ENCODE measurements around the gene PRSS8.
"Not testable (repeated sequence)": the region's sequence is repeated elsewhere in the genome, so short reads cannot be mapped to it uniquely, and the experiment has no call there.

Gene PRSS8

DNA sequence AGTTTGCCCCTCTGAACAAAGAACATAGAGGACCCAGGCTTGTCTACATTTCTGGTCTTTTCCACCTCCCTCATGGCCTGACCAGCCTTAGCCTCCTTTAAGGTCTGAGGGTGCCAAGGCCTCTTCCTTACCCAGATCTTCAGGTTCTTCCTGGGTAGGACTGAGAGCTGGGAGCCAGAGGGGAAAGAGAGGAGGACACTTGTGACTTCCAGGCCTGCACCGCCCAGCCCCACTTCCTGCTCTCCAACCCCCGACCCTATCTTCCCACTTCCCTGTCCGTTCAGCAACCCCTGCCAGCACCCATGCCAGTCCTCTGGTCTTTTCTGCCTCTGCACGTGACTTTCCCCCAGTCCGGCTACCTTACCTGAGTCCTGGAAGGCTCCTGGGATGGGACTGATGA, 13.8 kb upstream of the PRSS8 start:
- H3K4me3 ChIP-seq (ENCODE audit: low read length): no peak overlapping the region
- no peak for TF ChIP-seq CTCF (conservative IDR thresholded peaks at IDR 0.05; ENCODE audit: low read depth, low read length)
- no peak for DNase-seq (ENCODE audit: low read depth)

GRCh38 chr16:31148896-31149295, 13.4 kb upstream of the PRSS8 start:
- DNase-seq (ENCODE audit: low read depth): no peak
- no peak for TF ChIP-seq CTCF (conservative IDR thresholded peaks at IDR 0.05; ENCODE audit: low read depth, low read length)
- no peak overlapping the region for H3K4me3 ChIP-seq (ENCODE audit: low read length)

GRCh38 chr16:31148281-31148728, 12.8 kb upstream of the PRSS8 start:
- H3K4me3 ChIP-seq (ENCODE audit: low read length): no peak overlapping the region
- TF ChIP-seq CTCF (conservative IDR thresholded peaks at IDR 0.05; ENCODE audit: low read depth, low read length): no peak
- no peak for DNase-seq (ENCODE audit: low read depth)

- no peak for TF ChIP-seq CTCF (conservative IDR thresholded peaks at IDR 0.05; ENCODE audit: low read depth, low read length)
- DNase-seq (ENCODE audit: low read depth): no peak
- no peak overlapping the region for H3K4me3 ChIP-seq (ENCODE audit: low read length)
Measured at GRCh38 chr16:31147574-31147973, 12.0 kb upstream of the PRSS8 start.

DNA sequence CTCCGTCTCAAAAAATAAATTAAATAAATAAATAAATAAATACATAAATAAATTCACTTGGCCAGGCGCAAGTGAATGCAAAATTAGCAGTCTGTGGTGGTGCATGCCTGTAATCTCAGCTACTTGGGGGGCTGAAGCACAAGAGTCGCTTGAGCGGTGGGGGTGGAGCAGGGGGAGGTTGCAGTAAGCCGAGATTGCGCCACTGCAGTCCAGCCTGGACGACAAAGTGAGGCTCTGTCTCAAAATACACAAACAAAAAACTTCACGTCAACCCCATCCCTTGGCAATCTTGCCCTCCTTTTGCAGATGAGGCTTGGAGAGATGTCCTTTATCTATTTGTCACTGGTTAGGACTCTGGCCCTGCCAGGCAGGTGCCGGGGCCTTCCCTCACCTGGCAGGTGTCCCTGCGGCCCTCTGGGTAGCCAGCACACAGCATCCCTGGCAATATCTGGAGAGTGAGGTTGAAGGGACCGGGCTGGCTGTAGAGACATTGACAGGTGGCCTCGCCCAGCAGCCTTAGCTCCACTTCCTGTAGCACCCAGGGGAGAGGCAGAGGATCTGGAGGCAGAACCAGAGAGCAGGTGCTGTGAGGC, 10.0 kb upstream of the PRSS8 start:
- DNase-seq (ENCODE audit: low read depth): no peak
- no peak overlapping the region for H3K4me3 ChIP-seq (ENCODE audit: low read length)
- TF ChIP-seq CTCF (conservative IDR thresholded peaks at IDR 0.05; ENCODE audit: low read depth, low read length): no peak

DNA sequence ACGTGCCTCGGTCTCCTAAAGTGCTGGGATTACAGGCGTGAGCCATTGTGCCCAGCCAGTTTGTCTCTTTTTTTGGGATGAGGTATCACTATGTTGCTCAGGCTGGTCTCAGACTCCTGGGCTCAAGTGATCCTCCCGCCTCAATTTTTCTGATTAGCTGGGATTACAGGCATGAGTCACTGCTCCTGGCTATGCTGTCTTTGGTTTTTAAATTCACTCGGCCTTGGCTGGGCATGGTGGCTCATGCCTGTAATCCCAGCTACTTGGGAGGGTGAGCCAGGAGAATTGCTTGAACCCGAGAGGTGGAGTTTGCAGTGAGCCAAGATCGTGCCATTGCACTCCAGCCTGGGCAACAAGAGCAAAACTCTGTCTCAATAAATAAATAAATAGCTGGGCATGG, 8.9 kb upstream of the PRSS8 start:
- H3K4me3 ChIP-seq (ENCODE audit: low read length); DNase-seq (ENCODE audit: low read depth): not testable (repeated sequence)

DNA sequence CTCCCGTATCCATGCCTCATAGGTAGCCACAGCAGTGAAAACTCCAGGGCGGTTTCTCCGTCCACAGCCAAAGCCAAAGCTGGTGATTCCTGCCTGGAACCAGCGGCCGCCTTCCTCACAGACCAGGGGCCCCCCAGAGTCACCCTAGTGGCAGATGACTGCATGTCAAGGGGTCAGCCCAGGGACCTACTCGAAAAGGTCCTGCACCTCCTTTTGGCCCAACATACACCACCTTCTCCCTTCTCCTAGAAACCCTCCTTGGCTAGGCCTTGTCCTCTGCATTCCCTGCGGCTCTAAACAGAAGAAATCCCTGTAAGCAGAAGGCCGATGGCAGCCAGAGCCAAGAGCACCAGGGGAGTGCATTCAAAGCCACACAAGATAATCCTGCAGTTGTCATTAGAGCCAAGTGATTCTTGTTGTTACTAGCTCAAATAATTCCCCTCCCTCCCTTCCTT, 8.2 kb upstream of the PRSS8 start:
- DNase-seq (ENCODE audit: low read depth): no peak
- no peak overlapping the region for H3K4me3 ChIP-seq (ENCODE audit: low read length)
- TF ChIP-seq CTCF (conservative IDR thresholded peaks at IDR 0.05; ENCODE audit: low read depth, low read length): no peak

Measured in retinal pigment epithelial cell (primary cell).